Epithelial cell of proximal tubule (primary cell): ENCODE measurements around the gene PSMC6. TPM values are rescaled to one million over a fixed set of nuclear protein-coding genes. Genes with fewer than 3 reads are reported as not detected.
"Not testable (repeated sequence)": the region's sequence is repeated elsewhere in the genome, so short reads cannot be mapped to it uniquely, and the experiment has no call there.

Experiments used
- DNase-seq: peaks from one replicate; pipeline ENCODE4 v3.0.0-alpha.2; 2011; ENCODE audit warnings: low read depth
- H3K4me3 ChIP-seq: 2 replicates; pipeline ENCODE4 v1.5.1; 2011; ENCODE audit warnings: low read depth, mild to moderate bottlenecking, low read length
- total RNA-seq: library from RNA; depleted of rRNA; stranded (reverse); fragments of >200 nt; gene quantifications from 2 replicates; pipeline ENCODE4 v1.2.3, GENCODE V29; 2015
- TF ChIP-seq, protein P1 (sequence below): conservative IDR thresholded peaks from 2 replicates; pipeline ENCODE4 v1.5.1; 2012; ENCODE audit warnings: low read depth, mild to moderate bottlenecking, low read length

The PSMC6 gene
- total RNA-seq, 1 donor from 2014 or later, result 102 TPM

DNA sequence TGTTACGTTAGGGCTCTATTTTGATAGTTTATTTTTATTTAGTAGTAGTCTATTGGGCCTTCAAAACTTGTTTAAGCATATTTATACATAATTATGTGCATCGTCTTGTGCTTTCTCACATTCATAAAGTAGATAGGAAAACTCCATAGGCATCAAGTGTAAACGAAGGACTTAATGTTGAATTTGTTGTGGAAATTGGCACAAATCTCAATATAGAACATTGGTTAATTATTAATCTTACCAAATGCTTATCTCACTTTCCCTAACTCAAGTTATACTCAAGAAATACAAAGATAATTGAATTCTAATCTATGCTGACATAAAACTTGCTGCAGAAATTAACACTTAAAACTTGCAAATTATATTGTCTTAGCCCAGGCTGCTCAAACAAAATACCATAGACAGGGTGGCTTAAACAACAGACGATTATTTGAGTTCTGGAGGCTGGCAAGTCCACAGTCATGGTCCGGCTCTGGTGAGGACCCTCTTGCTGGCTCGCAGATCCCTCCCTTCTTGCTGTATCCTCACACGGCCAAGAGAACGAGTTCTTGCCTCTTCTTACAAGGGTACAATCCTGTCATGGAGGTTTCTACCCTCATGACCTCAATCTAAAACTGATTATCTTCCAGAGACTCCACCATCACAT lies 41.8 kb downstream of the PSMC6 start:
- TF ChIP-seq, protein P1, sequence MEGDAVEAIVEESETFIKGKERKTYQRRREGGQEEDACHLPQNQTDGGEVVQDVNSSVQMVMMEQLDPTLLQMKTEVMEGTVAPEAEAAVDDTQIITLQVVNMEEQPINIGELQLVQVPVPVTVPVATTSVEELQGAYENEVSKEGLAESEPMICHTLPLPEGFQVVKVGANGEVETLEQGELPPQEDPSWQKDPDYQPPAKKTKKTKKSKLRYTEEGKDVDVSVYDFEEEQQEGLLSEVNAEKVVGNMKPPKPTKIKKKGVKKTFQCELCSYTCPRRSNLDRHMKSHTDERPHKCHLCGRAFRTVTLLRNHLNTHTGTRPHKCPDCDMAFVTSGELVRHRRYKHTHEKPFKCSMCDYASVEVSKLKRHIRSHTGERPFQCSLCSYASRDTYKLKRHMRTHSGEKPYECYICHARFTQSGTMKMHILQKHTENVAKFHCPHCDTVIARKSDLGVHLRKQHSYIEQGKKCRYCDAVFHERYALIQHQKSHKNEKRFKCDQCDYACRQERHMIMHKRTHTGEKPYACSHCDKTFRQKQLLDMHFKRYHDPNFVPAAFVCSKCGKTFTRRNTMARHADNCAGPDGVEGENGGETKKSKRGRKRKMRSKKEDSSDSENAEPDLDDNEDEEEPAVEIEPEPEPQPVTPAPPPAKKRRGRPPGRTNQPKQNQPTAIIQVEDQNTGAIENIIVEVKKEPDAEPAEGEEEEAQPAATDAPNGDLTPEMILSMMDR, result no peak
- no peak for DNase-seq
- H3K4me3 ChIP-seq, result no peak overlapping the region

DNA sequence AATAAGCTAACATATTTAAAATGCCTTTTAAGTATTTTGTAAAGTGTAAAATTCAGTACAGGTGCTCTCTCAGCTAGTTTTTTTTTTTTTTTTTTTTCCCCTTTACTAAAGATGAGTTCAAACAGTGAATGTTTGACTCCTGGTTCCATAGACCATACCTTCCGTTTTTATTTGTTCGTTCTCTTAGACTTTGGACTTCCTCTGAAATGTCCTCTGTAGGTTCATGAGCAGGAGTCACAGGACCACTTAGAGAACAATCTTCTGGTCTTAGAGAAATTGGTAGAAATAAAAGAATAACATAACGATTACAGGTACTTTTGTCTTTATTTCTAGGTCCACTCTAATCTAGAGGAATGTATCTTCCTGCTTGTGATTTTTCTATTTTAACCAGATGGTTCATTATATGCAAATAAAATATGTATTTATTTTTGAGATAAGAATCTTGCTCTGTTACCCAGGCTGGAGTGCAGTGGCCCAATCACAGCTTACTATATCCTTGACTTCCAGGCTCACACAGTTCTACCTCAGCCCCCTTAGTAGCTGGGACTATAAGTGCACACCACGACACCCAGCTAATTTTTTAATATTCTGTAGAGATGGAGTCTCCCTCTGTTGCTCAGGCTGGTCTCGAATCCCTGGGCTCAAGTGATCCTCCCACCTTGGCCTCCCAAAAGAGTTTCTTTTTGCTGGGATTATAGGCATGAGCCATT lies 48.8 kb downstream of the PSMC6 start:
- no peak for DNase-seq
- no peak overlapping the region for H3K4me3 ChIP-seq
- TF ChIP-seq, protein P1, result no peak

DNA sequence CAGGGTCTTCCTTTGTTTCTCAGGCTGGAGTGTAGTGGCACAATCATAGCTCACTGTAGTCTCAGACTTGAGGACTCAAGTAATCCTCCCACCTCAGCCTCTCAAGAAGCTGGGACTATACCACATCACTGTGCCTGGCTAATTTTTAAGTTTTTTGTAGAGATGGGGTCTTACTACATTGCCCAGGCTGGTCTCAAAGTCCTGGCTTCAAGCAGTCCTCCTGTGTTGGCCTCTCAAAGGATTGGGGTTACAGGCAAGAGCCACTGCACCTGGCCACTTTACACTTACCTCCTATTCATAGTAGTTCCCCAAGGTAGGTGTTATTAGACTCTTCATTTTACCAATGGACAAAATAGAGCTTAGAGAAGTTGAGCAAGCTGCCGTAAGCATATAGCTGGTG lies 52.1 kb downstream of the PSMC6 start:
- no peak overlapping the region for H3K4me3 ChIP-seq
- DNase-seq, result no peak
- TF ChIP-seq, protein P1, result no peak

DNA sequence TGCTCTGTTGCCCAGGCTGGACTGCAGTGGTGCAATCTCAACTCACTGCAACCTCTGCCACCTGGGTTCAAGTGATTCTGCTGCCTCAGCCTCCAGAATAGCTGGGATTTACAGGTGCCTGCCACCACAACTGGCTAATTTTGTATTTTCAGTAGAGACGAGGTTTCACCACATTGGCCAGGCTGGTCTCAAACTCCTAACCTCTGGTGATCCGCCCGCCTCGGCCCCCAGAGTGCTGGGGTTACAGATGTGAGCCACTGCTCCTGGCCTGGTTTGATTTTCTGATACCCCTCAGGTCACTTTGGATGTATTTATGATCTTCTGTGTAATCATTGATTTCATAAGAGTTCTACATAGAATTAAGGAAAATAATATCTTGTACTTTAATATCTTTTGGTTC lies 55.9 kb downstream of the PSMC6 start:
- DNase-seq, H3K4me3 ChIP-seq: not testable (repeated sequence)

DNA sequence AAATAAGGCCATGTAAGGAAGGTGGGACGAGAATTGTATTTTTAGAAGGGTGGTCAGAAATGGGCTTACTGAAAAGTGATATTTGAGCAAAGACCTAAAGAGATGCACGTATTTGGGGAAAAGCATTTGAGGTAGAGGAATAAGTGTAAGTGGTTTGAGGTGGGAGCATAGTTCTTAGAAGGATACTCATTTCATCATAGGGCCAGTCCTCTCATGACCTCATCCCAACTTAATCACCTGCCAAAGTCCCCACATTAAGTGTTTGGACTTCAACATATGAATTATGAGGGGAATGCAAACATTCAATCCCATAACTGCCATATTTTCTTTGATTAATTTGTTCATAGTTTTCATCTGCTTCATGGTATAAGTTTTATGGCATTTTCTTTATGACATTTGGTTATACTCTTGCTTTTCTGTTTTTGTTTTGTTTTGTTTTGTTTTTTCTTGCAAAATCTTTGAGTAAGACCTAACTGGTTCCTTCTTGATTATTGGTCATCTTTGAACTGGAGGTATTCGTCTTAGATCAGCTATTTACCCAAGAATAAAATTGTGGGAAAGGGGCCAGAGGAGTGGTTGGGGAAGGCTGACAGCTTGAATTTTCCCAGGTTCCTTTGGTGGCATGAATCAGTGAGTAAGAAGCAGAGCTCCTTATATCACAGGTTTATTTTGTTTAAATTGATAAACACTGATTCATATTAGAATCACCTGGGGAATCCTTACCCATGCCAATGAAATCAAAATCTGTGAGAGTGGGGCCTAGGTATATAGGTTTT lies 60.2 kb downstream of the PSMC6 start:
- no peak overlapping the region for H3K4me3 ChIP-seq
- no peak for DNase-seq
- TF ChIP-seq, protein P1, result no peak

DNA sequence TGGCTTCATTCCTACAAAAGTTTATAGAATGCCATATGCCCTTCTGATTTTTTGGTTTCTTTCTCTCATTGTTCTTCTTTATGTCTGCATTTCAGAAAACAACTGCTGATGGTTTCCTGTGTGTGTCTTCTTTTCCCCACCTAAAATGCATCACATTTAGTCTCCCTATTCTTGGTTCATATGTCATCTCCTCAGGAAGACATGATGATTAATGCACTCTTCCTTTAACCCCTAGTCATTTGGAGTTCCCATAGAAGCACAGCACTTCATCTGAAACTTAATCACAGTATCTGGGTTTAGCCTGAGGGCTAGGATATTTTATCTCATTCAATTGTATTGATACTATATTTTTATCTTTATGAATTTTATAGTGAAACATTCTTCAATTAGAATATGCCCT lies 62.9 kb downstream of the PSMC6 start:
- H3K4me3 ChIP-seq, result no peak overlapping the region
- TF ChIP-seq, protein P1, result no peak
- no peak for DNase-seq

DNA sequence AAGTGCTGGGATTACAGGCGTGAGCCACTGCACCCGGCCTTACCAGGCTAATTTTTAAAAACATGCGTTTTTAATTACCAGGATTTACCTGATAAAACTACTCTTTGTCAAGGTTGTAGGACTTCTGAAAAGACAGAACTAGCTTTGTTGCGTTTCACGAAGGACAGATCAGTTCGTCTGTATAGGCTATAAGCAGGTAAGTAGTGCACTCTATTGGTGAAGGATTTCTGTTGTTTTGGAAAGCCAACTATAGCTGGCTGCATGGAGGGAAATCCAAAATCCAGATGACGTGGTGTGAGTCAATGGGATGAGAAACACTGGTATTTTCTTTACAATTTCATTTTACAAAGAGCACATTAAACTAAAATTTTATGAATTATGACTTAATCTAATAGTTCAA lies 69.8 kb downstream of the PSMC6 start:
- no peak overlapping the region for H3K4me3 ChIP-seq
- TF ChIP-seq, protein P1, result no peak
- DNase-seq, result no peak
